Measurements from ENCODE around the gene MS4A18.

GRCh38 chr11:60781286-60781980 is 56.9 kb downstream of the MS4A18 start:
- TF ChIP-seq CTCF (conservative IDR thresholded peaks at IDR 0.05) (no peak), ZFX (IDR thresholded peaks at IDR 0.05) (no peak)
